GM18511 (cell line): ENCODE results near the gene NUDT8.
"Not testable (repeated sequence)": the region's sequence is repeated elsewhere in the genome, so short reads cannot be mapped to it uniquely, and the experiment has no call there.

ENCODE experiments used
- ATAC-seq: cut with Tn5 transposase; IDR thresholded peaks from one replicate; pipeline ENCODE4 v1.9.1; 2021; ENCODE audit warnings: mild to moderate bottlenecking, moderate library complexity; ENCODE audit not compliant: unreplicated experiment

The NUDT8 gene

DNA sequence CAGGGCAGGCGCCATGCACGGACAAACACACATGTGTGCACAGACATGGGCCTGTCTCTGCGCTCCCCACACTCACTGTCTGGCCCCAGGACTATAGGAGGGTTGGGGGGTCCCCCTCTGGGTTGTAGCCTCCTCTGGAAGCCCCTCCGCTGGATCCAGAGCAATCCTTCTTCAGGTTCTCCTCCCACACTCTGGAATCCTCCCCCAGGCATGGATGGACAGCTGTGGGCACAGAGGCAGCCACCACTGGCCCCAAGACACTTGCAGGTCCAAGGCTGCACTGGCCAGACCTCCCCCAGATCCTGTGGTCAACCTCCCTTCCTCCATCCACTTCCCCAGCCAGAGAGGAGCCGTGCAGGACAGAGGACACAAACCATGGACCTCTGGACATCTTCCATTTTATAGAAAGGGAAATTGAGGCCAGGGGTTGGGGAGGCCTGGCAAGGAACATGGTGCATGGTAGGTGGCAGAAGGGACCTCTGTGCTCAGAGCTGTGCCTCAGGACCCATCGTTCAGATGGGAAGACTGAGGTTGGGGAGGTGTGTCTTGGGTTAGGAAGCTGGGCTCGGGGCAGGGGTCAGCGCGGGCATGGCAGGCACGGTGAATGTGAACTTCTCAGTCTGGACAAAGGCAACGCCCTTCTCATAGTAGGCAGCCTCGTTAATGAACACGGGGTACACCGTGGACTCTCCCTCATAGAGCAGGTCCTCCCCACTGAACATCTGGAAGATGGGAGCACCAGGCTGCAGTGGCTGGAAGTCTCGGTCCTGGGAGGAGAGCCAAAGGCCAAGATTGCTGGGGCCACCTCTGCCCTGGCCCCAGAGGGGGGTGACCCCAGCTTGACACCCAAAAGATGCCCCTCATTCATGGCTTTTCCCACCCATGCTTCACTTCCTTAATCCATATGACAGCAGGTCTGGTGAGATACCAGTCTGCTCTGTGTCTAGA is 12.7 kb upstream of the NUDT8 start:
- ATAC-seq, result no peak

DNA sequence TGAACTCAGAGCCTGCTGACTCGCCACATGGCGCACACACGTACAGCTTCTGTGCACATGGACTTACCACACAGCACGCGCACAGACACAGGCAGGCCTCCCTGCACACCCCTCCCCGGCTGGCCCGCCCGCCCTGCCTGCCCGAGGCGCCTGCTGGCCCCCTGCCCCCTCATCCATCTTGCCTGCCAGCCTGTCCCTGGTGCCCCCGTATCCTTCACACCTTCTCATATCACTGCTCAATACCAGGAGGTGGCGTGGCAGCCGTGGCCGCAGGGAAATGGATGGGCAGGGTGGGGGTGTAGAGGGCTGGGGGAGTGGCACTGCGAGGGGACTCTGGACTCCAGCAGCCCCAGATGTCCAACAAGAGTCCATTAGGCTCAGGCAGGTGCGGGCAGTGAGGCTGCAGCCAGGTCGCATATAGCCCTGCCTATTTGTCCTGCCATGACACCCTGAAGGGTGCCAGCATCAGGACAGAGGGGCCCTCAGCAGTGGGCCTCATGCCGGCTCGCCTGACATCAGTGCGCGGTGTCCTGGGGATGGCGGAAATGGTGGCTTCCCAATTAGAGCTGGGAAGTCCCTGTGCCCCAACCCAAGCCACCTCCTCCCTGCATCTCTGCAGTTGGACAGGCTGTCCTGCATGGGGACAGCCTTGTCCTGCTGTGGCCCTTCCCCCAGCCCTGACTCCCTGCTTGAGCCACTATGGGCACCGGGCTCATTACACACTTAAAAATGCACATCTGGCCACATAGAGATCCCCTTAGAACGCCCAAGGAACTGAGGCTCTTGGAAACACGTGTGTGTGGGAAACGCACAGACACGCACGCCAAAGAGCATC is 11.8 kb upstream of the NUDT8 start:
- ATAC-seq, result no peak

DNA sequence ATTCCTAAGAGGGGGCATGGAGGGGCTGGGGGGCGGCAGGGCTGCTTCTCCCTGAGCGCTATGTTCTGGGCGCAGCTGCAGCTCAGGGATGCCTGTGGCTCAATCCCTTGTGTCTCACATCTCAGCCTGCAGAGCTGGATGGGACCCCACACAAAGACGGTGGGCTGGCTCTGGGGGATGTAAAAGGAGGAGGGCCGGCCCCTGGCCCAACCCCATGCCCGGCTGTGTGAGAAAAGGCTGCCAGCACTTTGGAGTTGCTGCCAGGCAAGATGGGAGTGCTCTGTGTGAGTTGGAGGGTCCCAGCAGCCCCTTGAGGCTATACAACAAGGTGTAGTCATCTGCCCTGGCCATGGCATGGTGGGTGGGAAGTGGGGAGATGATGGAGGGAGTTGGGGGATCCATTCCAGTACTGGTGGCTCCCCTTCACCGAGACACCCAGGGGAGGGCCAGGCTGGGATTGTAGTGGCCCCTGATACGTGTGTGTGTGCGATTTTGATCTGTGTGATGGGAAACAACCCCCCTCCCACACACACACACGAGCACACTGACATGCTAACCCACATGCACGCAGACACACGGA is 11.1 kb upstream of the NUDT8 start:
- ATAC-seq, result no peak

GRCh38 chr11:67640021-67640757 is 10.5 kb upstream of the NUDT8 start:
- ATAC-seq, result no peak

DNA sequence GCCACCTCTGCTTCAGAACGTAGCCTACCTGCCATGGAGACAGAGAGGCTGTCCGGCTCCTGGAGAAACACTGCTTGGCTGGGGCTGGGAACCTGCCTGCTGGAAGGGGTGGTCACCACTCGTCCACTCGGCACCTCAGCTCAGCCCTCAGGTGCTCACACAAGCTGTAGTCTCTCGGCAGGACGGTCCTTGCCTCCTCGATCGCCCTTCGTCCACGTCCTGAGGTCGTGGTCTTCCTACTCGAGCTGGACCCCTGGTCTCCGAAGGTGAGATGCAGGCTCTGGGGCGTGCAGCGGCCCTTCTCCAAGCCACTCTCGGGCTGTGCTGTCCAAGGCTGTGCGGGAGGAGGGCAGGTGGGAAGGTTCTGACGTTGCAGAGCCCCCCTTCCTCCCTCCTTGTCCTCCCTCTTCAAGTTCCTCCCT is 9.7 kb upstream of the NUDT8 start, which contains the start of gene TBX10:
Gene TBX10, minus strand, starts transcription at position 326 of the 422 bp plus-strand sequence. Its CDS starts 291 bp downstream, at position 35.
- ATAC-seq, result no peak

DNA sequence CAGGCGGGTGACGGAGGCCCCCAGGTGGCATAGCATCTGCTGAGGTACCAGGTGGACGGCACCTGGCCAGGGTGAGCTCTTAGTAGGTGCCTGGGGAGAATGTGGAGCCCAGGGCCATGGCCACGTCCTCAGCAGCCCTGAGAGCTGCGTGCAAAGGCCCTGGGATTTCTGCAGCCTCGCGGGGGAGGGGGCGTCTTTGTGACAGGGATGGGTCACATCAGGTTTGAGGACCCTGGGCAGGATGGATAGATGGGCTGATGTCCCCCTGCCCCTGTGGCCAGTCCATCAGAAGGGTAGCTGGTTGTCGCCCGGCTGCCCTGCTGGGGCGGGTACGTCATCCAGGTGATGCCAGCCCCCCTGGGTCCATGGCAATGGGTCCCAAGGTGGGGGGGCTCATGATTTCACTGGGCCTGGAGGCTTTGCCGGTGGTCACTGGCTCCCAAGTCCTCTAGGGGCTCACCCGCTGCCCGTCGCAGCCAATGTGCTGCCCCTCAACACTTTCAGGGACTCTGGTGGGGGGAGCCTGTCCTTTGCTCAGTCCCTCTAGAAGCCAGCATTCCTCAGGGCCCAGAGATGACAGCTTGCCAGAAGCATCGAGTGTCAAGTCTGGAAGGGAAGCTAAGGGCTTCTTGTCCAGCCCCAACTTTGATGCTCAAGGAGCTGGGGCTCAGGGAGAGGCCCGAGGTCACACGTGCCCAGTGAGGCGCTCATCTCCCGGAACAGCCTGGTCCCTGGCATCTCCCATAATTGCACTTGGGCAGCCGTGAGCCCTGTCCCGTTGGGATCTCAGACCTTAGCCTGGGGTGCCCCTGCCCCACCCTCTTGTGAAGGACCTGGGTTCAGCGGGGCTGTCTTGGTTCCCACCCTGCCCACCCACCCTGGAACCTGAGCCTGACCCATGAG is 9.0 kb upstream of the NUDT8 start:
- ATAC-seq, result no peak

GRCh38 chr11:67637441-67637840 is 7.7 kb upstream of the NUDT8 start:
- not testable (repeated sequence) for ATAC-seq

- ATAC-seq, result no peak
Observed at GRCh38 chr11:67636962-67637361, 7.2 kb upstream of the NUDT8 start.

- ATAC-seq, result no peak
Observed at GRCh38 chr11:67635231-67635521, 5.4 kb upstream of the NUDT8 start.

GRCh38 chr11:67634366-67635230 is 4.9 kb upstream of the NUDT8 start:
- no peak for ATAC-seq

GRCh38 chr11:67633758-67634365 is 4.1 kb upstream of the NUDT8 start:
- no peak for ATAC-seq

GRCh38 chr11:67632982-67633755 is 3.4 kb upstream of the NUDT8 start:
- no peak for ATAC-seq

DNA sequence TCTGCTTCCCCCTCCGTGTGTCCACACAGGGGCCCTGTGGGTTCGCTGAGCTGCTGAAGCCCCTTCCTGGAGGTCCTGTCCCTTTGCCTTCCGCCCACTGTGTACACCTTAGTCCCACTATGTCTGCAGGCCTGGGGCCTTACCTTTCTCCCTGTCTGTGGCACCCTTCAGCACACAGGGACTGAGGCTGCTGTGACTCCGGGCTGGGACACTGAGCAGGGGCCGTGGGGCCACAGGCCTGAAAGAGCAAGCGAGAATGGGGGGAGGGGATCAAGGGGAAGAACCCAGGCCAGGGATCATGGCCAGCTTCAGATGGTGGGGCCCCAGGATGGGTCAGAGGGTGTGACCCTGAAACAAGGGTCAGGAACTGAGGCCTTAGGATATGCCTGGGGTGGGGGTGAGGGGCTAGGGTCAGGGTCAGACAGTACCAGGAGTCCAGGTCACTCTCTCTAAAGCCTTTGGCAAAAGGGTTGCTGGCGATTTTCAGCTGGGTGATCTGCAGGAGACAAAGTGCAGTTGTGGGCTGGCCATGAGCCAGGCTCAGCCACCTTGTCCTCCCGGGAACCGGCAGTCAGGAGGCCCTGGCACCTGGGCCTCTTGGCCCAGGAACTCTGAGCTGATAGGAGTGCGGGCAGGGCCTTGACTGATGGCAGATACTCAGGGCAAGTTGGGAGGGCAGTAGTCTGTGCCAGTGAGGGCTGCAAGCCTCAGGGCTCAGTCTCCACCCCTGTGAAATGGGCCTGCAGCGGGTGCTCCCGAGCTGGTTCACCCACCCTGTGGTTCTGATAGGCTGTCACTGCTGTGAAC is 2.6 kb upstream of the NUDT8 start:
- ATAC-seq, result no peak

DNA sequence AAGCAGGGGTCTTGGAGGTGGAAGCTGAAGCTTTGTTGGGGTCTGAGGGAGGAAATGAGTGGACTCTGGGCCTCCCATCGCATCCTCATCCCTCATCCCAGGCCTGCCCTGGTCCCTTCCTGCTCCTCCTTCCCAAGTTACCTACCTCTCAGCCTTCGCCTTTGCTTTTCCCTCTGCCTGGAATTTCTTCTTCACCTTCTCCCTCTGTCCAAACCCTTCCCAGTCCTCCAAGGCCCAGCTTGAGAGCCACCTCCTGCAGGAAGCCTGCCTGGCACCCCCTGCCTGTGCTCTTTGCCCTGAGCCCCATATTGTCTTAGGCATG is 2.1 kb upstream of the NUDT8 start:
- no peak for ATAC-seq

DNA sequence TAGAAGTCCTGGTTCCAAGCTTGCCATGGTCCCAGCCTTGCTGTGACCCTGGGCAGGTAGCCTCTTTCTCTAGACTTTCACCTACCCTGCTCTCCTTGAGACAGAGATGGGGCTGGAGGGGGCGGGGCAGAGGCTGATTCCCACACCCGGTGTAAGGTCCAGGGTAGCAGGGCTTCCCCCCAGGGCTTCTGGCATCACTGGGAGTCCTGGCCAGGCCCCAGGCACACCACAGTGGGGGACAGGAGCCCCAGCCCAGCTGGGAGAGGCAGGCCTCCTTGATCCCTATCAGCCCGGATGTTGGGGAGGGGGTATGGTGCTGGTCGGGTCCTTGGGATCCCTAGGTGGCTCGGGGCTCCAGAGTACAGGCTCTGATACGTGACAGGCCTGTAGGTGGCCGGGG is 1.7 kb upstream of the NUDT8 start:
- ATAC-seq, result no peak

DNA sequence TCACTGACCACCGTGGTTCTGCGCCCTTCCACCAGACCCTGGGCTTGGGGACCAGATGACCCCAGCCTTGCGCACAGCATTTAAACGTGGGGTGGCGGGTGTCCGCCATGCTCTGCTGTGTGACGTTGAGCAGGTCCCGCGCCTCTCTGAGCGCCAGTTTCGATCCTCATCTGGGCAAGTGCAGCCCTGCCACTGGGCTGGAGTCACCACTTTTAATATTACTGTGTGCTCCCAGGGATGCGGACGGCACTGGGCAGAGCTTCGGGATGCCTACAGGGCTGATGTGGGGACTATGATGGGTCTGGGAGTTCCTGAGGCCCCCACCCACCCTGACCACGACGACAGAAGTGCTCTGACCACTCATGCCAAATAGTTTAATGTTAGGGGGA is 1.2 kb upstream of the NUDT8 start:
- ATAC-seq, result no peak
